ENCODE results near the gene DCAF15.

DCAF15 gene

GRCh38 chr19:13906910-13907309, 45.4 kb upstream of the DCAF15 start:
- Histone ChIP-seq H3K4me3 (ENCODE audit: low read depth in 1 of 2, low read length in 1 of 2) (peak overlapping the region; percentile 83 to 94), H3K27ac (peak overlapping the region; percentile 49), H3K9me3 (no peaks in the 10 kb centered on the region), H3K27me3 (no peaks in the 10 kb centered on the region), H3K4me1 (ENCODE audit: control insufficient read depth in 1 of 2, insufficient read depth in 1 of 2, low read depth in 1 of 2, low read length in 1 of 2) (peaks cover 14 to 20% of the 10 kb centered on the region in 2 experiments), H3K36me3 (no peaks in the 10 kb centered on the region)
- TF ChIP-seq CTCF (IDR thresholded peaks at IDR 0.05): no peak

GRCh38 chr19:13908674-13909073, 43.6 kb upstream of the DCAF15 start:
- H3K9me3 ChIP-seq: no peaks in the 10 kb centered on the region
- H3K4me1 ChIP-seq (ENCODE audit: control insufficient read depth in 1 of 2, insufficient read depth in 1 of 2, low read depth in 1 of 2, low read length in 1 of 2): peaks cover 14 to 20% of the 10 kb centered on the region in 2 experiments
- H3K27ac ChIP-seq: no peak overlapping the region
- peaks cover 17% of the 10 kb centered on the region for H3K36me3 ChIP-seq
- TF ChIP-seq CTCF (IDR thresholded peaks at IDR 0.05): no peak
- H3K4me3 ChIP-seq (ENCODE audit: low read depth in 1 of 2, low read length in 1 of 2): no peak overlapping the region
- no peaks in the 10 kb centered on the region for H3K27me3 ChIP-seq

GRCh38 chr19:13909430-13909829, 42.9 kb upstream of the DCAF15 start:
- Histone ChIP-seq H3K4me1 (ENCODE audit: control insufficient read depth in 1 of 2, insufficient read depth in 1 of 2, low read depth in 1 of 2, low read length in 1 of 2) (peaks cover 14 to 20% of the 10 kb centered on the region in 2 experiments), H3K27ac (no peak overlapping the region), H3K9me3 (no peaks in the 10 kb centered on the region), H3K27me3 (no peaks in the 10 kb centered on the region), H3K4me3 (ENCODE audit: low read depth in 1 of 2, low read length in 1 of 2) (no peak overlapping the region), H3K36me3 (peaks cover 22% of the 10 kb centered on the region)
- no peak for TF ChIP-seq CTCF (IDR thresholded peaks at IDR 0.05)

GRCh38 chr19:13913352-13913751, 39.0 kb upstream of the DCAF15 start:
- Histone ChIP-seq H3K27ac (no peak overlapping the region), H3K4me3 (ENCODE audit: low read depth in 1 of 2, low read length in 1 of 2) (no peak overlapping the region), H3K4me1 (ENCODE audit: control insufficient read depth in 1 of 2, insufficient read depth in 1 of 2, low read depth in 1 of 2, low read length in 1 of 2) (peaks cover 0 to 10% of the 10 kb centered on the region in 2 experiments), H3K9me3 (no peaks in the 10 kb centered on the region), H3K27me3 (no peaks in the 10 kb centered on the region), H3K36me3 (peaks cover 38% of the 10 kb centered on the region)
- TF ChIP-seq CTCF (IDR thresholded peaks at IDR 0.05): no peak

- H3K27me3 ChIP-seq: no peaks in the 10 kb centered on the region
- H3K36me3 ChIP-seq: peaks cover 50% of the 10 kb centered on the region
- TF ChIP-seq CTCF (IDR thresholded peaks at IDR 0.05): no peak
- no peak overlapping the region for H3K4me3 ChIP-seq (ENCODE audit: low read depth in 1 of 2, low read length in 1 of 2)
- H3K9me3 ChIP-seq: no peaks in the 10 kb centered on the region
- H3K4me1 ChIP-seq (ENCODE audit: control insufficient read depth in 1 of 2, insufficient read depth in 1 of 2, low read depth in 1 of 2, low read length in 1 of 2): peaks cover 0 to 10% of the 10 kb centered on the region in 2 experiments
- H3K27ac ChIP-seq: no peak overlapping the region
Observed at GRCh38 chr19:13914777-13915176, 37.5 kb upstream of the DCAF15 start.

GRCh38 chr19:13917888-13918406, 34.4 kb upstream of the DCAF15 start:
- no peak overlapping the region for H3K4me3 ChIP-seq (ENCODE audit: low read depth in 1 of 2, low read length in 1 of 2)
- peaks cover 59% of the 10 kb centered on the region for H3K36me3 ChIP-seq

More at GRCh38 chr19:13917888-13918406, 34.4 kb upstream of the DCAF15 start:
- no peaks in the 10 kb centered on the region for H3K9me3 ChIP-seq
- no peaks in the 10 kb centered on the region for H3K4me1 ChIP-seq (ENCODE audit: control insufficient read depth in 1 of 2, insufficient read depth in 1 of 2, low read depth in 1 of 2, low read length in 1 of 2)
- no peaks in the 10 kb centered on the region for H3K27me3 ChIP-seq
- no peak overlapping the region for H3K27ac ChIP-seq
- no peak for TF ChIP-seq CTCF (IDR thresholded peaks at IDR 0.05)

Measured in neutrophil (primary cell).